HK-2 (cell line): ENCODE results near the gene BLOC1S6.

Experiments
- DNase-seq: peaks from one replicate; pipeline ENCODE4 v3.0.0-alpha.2; 2018; ENCODE audit not compliant: unreplicated experiment

The BLOC1S6 gene

DNA sequence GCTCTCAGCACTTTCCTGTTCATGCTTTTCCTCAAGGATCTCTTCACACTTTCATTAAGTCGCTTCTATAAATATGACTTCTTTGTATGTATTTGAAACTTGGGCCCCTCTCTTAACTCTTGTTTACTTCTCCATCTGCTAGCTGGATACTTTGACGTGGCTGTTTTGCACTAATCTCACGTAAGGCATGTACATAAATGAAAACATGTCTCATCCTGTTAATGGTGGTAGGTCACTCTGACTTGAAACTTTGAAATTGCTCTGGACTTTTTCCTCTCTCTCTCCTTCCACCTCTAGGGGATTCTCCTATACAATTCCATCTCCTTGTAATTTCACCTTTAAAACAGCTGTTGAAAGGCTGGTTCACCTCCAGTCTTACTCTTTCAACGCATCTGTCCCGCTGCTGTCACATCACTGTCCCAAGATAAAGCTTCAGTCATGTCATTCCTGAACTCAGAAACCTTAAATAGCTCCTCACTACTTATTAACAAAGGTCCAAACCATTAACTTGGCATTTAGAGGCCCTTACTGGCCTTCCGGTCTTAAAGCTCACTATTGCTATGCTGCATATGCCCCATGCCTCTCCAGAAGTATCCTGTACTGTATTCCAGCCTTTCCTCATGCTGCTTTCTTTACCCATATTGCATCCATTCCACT lies 1.2 kb downstream of the BLOC1S6 start:
- no peak for DNase-seq

DNA sequence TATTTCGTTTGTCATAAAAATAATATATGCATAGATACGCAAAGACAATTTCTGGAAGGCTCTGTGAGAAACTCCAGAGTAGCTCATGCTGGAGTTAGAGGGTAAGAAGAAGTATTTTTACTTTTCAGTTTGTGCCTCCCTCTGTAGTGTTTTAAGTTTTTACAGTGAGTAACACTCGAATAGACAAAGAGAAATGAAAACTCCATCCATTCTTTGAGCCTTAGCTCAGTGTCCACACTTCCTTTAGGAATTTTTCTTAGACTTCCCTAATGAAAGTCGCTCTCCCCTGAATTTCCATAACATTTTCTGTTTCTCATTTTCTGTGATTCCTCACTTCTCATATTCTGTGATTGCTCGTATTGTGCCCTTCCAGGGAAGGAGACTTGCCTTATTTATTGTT lies 2.1 kb downstream of the BLOC1S6 start:
- DNase-seq, result no peak

DNA sequence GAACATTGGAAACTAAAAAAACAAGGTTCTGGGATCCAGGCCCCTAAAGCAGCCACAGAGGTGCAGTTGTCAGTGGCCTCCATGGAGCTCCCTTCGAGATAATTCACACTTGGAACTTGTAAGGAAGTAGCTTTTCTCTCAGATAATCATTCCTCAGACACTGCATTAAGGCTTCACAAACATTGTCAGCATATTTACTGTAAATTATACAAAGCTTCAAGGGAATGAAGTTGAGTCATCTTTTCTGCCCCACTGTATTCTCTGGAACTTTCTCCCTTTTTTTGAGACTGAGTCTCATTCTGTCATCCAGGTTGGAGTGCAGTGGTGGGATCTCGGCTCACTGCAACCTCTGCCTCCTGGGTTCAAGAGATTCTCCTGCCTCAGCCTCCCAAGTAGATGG lies 7.1 kb downstream of the BLOC1S6 start:
- no peak for DNase-seq

DNA sequence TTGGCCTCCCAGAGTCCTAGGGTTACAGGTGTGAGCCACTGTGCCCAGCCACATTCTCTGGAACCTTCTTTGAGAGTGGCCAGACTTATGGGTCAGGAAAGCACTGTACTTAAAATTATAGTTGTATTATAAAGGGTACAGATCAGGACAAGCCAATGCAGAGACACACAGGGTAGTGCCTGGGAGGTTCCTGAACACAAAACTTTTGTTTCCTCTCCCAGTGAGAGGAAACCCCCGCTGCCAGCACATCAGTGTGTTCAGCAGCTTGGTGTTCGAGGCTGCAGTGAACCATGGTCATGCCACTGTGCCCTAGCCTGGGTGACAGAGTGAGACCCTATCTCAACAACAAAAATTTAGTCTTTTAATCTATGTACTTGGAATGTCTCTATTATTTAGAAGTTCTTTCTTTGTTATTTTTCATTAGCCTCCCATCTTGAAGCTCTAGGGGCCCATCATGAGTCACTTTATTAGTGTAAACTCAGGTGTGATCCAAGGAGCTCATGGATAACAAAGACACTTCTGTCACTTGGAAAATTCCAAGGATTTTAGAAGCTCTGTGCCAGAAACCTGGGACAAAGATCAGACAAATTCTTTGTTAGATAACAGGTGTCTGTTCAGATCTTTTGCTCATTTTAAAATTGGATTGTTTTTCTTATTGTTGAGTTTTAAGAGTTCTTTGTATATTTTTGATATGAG lies 7.8 kb downstream of the BLOC1S6 start:
- DNase-seq, result no peak

DNA sequence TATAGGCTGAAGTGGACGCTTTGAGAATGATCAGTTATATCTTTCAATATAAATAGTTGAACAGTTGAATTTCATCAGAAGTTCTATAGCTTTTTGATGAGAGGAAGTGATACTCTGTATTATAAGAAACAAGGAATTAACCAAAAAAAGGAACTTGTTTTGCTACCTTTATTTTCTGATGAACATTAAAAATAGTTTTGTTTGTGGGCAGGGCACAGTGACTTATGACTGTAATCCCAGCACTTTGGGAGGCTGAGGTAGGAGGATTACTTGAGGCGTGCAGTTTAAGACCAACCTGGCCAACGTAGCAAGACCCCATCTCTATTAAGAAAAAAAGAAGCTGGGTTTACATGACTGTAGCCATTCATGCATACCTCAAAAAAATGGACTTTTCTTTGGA lies 16.7 kb downstream of the BLOC1S6 start:
- DNase-seq, result no peak

DNA sequence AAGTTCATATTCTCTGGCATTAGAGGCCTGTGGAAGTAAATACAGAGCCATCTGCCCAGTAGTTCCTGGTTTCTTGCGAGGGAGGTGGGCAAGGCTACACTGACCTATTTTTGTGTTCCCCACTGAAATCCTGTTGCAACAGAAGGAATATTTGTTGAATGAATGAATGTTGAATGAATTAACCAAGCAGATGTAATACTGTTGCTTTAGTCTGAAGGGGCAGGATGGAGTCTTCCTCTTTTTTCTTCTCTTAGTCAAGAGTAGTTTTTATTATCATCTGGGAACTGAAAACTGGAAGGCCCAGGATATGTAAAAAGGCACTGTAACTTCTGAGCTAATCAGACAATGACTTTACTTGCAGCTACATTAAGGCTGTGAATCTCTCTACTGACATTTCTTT lies 17.1 kb downstream of the BLOC1S6 start:
- DNase-seq, result no peak

DNA sequence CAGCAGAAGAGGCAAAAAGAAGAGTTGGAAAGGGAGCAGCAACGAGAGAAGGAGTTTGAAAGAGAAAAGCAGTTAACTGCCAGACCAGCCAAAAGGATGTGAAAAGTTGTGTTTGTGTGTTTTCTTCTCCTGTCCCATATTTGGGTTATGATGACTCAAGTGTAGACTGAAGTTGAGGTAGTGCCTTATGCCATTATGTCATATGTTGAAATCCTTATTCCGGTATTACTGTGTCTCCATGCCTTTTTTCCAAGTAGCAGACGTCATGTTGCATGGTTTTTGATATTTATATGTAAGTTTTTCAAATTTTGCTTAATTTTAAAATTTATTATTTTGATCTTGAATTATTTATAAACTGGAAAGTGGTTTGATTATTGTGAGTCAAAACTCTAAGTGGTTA lies 19.2 kb downstream of the BLOC1S6 start:
- no peak for DNase-seq

DNA sequence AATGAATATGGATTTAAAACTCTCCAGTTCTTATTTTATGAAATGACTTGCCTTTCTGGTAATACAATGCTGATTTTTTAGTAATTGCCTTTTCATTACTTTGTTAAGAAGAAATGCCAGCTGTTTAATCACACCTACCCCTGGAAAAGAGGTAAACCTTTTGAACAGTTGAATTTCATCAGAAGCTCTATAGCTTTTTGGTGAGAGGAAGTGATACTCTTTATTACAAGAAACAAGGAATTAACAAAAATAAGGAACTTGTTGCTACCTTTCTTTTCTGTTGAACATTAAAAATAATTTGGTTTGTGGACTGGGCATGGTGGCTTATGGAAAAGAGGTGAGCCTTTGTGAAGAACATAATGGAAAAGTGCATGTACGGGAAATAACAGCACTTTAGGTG lies 19.7 kb downstream of the BLOC1S6 start:
- no peak for DNase-seq

DNA sequence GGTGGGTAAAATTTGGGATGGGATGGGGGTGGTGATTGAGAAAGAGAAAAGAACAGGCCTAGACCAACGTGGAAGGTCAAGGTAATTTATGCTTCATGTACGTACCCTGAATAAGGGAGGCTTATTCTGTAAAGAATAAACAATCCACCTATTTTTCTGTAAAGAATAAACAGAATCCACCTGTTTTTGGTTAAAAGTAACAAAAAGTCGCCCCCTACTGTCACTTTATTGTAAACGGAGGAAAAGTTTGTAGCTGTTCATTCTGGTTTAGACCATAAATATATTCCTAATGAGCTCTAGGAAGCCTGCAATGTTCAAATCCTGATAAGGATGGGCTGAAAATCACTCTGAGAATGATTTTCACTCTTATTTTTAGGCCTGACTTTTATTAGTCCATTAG lies 24.1 kb downstream of the BLOC1S6 start:
- no peak for DNase-seq

DNA sequence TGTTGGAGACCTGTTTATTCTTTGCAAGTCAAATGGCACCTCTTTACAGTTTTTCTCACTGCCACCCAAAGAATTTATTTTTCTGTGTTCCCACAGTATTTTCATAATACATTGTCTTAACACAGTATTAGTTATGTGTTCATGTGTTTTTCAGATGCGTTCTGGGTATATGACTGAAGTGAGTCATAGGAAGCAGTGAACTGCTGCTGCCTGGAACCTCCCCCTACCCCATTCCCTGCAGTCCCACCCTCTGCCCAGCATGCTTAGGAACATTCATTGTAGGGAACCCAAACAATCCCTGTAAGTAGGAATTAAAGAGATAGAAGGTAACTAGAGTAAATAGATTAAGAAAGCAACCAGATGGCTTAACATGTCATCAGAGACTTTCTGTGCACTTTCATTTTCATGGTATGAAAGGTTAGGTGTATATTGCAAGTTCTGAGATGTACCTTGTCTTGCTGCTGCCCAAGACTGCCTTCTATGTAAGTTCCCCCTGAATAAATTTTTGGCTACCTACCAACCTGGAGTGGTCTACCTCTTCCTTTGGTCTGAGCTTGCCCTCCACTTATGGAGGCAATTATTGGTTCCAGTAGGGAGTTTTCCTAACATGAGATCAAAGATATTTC lies 25.7 kb downstream of the BLOC1S6 start:
- DNase-seq, result no peak

DNA sequence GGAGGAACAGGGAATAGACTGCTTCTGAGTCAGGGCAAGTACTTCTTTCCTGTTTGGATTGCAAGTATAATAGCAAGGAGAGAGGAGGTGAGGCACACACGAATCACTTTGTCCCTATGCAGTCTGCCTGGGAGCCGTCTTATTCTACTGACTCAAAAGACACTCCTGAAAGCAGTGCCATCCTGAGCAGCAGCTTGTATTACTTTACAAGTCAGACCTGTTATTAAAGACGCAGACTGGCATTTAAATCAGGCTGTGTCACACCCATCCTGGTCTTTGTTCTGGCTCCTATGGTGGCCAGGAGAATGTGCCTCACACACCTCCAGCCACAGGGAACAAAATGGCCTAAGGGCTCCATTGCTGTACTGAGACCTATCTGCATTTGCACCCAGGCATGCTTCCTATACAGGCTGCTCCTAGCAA lies 29.7 kb downstream of the BLOC1S6 start:
- DNase-seq, result no peak

DNA sequence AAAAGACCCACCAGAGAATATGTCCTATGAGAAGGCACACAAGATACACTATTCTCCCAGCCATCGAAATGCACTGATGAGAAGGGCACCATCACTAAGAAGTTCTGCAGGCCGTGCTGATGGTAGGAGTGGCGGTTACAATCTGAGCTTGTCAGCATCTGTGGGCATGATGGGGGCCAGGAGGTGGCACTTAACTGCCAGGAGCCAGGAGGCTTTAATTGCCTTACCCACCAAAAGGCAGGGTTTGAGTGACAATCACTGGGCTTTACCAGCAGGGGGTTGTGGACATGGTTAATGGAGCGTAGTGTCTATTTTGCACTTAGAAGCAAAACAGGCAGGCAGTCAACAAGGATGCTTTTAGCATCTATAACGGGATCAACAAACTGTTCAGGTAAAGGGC lies 31.6 kb downstream of the BLOC1S6 start:
- DNase-seq, result no peak

DNA sequence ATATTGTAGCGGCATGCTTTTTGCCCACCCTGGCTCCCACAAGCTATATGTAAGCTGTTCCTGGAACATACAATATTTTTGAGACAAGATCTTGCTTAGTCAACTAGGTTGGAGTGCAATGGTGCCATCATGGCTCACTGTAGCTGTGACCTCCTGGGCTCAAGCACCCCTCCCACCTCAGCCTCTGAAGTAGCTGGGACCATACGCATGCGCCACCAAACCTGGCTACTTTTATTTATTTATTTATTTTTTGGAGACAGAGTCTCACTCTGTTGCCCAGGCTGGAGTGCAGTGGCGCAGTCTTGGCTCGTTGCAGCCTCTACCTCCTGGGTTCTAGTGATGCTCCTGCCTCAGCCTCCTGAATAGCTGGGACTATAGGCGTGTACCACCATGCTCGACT lies 41.0 kb downstream of the BLOC1S6 start:
- no peak for DNase-seq

DNA sequence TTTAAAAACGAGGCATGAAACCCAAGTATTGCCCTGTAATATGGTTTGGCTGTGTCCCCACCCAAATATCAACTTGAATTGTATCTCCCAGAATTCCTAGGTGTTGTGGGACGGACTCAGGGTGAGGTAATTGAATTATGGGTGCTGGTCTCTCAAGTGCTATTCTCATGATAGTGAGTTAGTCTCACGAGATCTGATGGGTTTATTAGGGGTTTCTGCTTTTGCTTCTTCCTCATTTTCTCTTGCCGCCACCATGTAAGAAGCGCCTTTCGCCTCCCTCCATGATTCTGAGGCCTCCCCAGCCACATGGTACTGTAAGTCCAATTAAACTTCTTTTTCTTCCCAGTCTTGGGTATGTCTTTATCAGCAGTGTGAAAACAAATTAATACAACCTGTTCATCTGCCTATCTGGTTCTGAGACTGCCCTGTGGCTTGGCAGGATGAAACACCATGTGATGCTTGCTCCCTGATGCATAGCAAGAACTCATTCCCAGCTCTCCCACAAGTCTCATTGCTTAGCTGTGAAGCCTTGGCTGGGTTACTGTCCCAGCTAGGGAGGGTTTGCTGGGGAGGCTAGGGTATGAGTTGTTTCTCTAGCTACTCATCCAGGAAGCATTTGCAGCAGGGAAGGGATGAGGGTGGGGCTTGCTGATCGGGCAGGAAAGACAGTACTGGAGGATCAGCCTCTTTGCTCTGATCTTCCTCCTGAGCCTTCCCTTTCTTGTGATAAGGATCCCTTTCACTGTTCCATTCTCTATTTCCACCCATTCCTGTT lies 43.9 kb downstream of the BLOC1S6 start:
- DNase-seq, result peak; percentile 76

DNA sequence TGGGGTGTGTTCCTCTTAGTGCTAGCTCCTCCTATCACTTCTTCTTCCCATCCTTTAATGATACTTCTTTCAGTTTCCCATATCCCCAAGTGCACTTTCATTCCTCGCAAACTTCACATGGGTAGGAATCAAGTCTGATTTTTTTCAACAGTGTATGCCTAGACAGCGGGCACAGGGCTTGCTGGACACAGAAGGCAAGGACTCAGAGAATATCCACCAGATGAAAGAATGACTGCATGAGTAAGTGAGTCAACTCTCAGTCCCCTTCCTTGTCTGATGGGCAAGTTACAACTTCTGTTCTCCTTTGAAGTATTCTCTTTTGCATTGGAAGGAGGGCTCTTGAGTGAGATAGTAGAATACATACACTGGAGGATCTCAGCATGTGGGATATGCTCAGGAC lies 44.6 kb downstream of the BLOC1S6 start:
- DNase-seq, result no peak

DNA sequence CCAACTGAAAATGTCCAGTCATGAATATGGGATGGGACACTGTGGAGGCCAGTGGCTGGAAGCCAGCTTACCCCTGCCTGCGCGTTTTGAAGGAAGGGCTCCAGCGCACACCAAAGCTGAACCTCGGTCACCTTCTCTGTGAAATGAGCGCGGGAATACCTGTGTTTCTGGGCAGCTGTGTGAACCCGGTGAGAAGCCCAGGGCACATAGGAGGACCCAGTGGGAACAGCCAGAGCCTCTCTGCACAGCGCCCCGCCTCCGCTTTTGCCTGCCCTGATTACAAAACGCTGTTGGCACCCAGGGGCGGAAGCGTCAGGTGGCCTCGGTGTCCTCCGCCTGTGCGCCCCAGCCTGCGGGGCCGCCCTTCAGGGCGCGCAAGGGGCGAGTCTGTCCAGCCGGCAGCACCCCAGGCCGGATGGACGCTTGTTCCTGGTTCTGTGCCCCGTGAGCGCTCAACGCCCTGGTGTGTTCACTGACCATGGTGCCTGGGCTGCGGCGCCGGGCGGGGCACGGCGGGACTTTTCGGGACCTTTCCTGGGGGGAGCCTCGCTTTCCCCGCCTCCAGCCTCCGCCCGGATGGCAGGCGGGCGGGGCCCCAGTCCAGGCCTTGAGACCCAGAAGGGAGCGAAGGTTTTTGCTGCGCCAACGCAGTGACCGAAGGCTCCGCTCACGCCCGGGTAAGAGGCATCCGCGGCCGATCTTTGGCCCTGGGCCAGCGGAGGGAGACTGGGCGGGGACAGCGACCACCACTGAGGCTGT lies 47.4 kb downstream of the BLOC1S6 start, which contains the start of gene SQOR:
Gene SQOR, plus strand, starts transcription at position 598 of the 759 bp plus-strand sequence. CDS start 23,895 bp downstream, outside the sequence.
- DNase-seq, result peak; percentile 80

DNA sequence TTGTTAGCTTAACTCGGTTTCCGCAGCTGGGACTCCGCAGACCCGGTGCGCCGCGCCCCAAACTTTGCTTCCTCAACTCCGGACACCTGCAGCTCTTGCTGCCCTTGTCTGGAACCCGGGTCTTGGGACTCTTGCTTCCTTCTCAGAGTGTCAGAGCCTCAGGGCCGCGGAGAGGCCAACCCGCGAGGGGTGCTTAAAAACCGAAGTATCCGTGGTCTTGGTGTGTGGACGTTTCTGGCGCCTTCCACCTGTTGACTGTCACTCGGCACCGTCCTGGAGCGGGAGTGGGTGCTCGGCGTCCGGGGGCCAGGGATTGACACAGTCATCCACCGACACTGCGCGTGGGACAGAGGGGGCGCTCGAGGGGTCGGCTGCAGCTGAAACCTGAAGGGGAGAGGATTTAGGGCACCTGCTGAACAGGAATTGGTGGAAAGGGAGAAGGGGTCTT lies 48.0 kb downstream of the BLOC1S6 start:
- DNase-seq, result no peak

DNA sequence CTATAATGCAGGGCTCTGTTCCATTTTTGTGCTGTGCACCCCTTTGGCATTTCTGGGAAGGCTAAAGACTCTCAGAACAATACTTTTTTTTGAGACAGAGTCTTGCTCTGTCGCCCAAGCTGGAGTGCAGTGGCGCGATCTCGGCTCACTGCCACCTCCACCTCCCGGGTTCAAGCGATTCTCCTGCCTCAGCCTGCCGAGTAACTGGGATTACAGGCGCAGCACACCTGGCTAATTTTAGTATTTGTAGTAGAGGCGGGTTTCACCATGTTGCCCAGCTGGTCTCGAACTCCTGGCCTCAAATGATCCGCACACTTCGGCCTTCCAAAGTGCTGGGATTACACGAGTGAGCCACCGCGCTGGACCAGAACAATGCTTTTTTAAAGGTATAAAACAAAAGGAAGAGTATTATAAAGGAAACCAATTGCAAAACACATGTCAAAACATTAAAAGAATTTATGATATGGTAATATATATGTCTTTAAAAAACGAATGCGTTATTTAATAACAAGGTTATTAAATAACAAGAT lies 48.6 kb downstream of the BLOC1S6 start:
- DNase-seq, result no peak

DNA sequence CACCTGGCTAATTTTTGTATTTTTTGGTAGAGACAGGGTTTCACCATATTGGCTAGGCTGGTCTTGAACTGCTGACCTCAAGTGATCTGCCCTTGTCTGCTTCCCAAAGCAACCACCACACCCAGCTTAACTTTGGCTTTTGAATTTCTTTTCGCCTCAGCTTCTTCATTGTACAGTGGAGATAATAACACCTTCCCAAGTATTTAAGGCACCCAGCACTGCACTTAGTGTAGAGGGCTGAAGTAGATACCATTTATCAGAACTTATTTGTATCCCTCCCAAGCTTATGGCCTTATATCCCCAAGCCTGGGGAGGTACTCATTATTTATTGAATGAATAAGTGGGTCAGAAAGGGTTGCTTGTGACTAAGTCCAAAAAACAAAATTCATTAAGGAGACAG lies 50.0 kb downstream of the BLOC1S6 start:
- DNase-seq, result no peak

DNA sequence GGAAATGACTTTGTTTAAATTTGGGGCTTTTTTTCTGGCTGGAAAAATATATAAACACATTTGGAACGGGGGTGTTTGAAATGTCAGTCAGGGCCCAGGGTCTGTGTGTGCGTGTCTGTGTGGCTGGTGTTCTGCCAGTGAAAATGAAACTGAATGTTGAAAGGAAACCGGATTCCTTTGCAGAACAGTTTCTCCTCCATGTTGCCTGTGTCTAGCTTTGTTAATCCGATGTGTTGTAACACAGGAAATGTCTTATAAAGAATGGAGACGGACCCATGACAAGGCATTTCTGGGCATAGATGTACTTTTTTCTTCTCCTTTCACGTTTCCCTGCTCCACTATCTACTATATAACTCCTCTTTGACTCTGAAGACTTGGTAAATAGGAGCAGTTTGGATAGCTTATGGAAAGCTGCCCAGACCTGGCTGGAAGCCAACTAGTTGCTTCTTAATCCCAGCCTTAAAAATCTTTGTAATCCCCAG lies 50.4 kb downstream of the BLOC1S6 start:
- no peak for DNase-seq

DNA sequence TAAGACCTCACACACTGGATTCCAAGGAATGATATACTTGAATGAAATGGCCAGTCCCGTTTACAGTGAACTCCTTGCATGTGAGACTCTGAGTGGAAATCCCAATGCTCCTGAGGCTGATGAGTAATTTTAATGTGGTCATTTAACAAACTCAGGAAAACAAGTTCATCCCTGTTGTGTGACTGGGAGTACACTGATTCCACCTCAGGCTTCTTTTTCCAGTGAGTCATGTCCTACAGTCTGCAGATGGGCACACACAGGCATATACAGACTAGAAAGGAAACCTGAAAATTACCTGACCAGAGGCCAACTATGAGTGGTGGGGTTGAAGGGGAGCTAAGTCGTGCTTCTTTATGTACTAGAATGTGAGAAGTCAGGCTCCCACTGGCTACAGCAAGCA lies 53.4 kb downstream of the BLOC1S6 start:
- DNase-seq, result no peak
